HG03039 (cell line): ENCODE results near the gene MAGI1.

Source experiments
- ATAC-seq: cut with Tn5 transposase; IDR thresholded peaks from one replicate; pipeline ENCODE4 v1.9.1; 2021; ENCODE audit warnings: mild to moderate bottlenecking, moderate library complexity; ENCODE audit not compliant: unreplicated experiment

Gene MAGI1

GRCh38 chr3:65655061-65655460, 383.7 kb downstream of the MAGI1 start:
- no peak for ATAC-seq

GRCh38 chr3:65653731-65654130, 385.0 kb downstream of the MAGI1 start:
- ATAC-seq = no peak

GRCh38 chr3:65650247-65650646, 388.5 kb downstream of the MAGI1 start:
- no peak for ATAC-seq

GRCh38 chr3:65647369-65647768, 391.3 kb downstream of the MAGI1 start:
- no peak for ATAC-seq

- no peak for ATAC-seq
These were observed 395.8 kb downstream of the MAGI1 start for GRCh38 chr3:65642883-65643282.

- ATAC-seq = no peak
These were observed 396.9 kb downstream of the MAGI1 start for GRCh38 chr3:65641777-65642176.

GRCh38 chr3:65641045-65641444, 397.7 kb downstream of the MAGI1 start:
- ATAC-seq = no peak

GRCh38 chr3:65639444-65639843, 399.3 kb downstream of the MAGI1 start:
- ATAC-seq = no peak

- no peak for ATAC-seq
These were observed 400.4 kb downstream of the MAGI1 start for GRCh38 chr3:65638301-65638700.

GRCh38 chr3:65636326-65636725, 402.4 kb downstream of the MAGI1 start:
- ATAC-seq = no peak

GRCh38 chr3:65635657-65636056, 403.1 kb downstream of the MAGI1 start:
- no peak for ATAC-seq

- no peak for ATAC-seq
These were observed 405.6 kb downstream of the MAGI1 start for GRCh38 chr3:65633018-65633638.

- ATAC-seq = no peak
These were observed 406.3 kb downstream of the MAGI1 start for GRCh38 chr3:65632414-65632813.

- ATAC-seq = no peak
These were observed 409.7 kb downstream of the MAGI1 start for GRCh38 chr3:65628978-65629377.

GRCh38 chr3:65627062-65627461, 411.7 kb downstream of the MAGI1 start:
- no peak for ATAC-seq

GRCh38 chr3:65625305-65625704, 413.4 kb downstream of the MAGI1 start:
- ATAC-seq = no peak

- no peak for ATAC-seq
These were observed 415.4 kb downstream of the MAGI1 start for GRCh38 chr3:65623362-65623761.

- ATAC-seq = no peak
These were observed 418.8 kb downstream of the MAGI1 start for GRCh38 chr3:65619888-65620287.

- no peak for ATAC-seq
These were observed 419.3 kb downstream of the MAGI1 start for GRCh38 chr3:65619451-65619881.

GRCh38 chr3:65618599-65618998, 420.1 kb downstream of the MAGI1 start:
- ATAC-seq = no peak

GRCh38 chr3:65617787-65618186, 420.9 kb downstream of the MAGI1 start:
- ATAC-seq = no peak

GRCh38 chr3:65617209-65617608, 421.5 kb downstream of the MAGI1 start:
- ATAC-seq = no peak

- no peak for ATAC-seq
These were observed 422.2 kb downstream of the MAGI1 start for GRCh38 chr3:65616563-65616962.
